Peyer's patch (tissue), 4 donors: ENCODE measurements around the gene TBX21.

Experiments
- POLR2A ChIP-seq, 2 donors: fragments of 450-650 bp; IDR thresholded peaks; one replicate each; pipeline ENCODE4 v1.5.1; 2017; ENCODE audit warnings: antibody characterized with exemption in 2 of 2, mild to moderate bottlenecking in 2 of 2, moderate library complexity in 2 of 2
- TF ChIP-seq, protein P1 (sequence below), 6 experiments: fragments of 450-650 bp in 4 of 6; fragments of 200-600 bp in 2 of 6; sonication (generic) in 1 of 6; IDR thresholded peaks; one replicate each; pipeline ENCODE4 v1.5.1; 2017 to 2019; ENCODE audit warnings: antibody characterized with exemption in 6 of 6, mild to moderate bottlenecking in 3 of 6, moderate library complexity in 1 of 6

DNA sequence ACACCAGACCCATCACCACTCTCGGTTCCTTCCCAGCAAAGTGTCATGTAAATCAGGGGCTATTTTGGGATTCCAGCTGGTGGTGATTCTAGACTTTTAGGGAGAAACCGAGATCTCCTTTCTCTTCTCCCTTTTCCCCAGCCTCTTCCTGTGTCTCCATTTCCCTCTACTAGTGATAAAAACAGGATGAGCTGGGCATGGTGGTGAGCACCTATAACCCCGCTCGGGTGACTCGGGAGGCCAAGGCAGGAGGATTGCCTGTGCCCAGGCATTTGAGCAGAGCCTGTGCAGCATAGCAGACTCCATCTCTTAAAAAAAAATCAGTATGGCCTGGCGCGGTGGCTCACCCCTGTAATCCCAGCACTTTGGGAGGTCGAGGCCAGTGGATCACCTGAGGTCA, 6.1 kb downstream of the TBX21 start:
- TF ChIP-seq, protein P1, sequence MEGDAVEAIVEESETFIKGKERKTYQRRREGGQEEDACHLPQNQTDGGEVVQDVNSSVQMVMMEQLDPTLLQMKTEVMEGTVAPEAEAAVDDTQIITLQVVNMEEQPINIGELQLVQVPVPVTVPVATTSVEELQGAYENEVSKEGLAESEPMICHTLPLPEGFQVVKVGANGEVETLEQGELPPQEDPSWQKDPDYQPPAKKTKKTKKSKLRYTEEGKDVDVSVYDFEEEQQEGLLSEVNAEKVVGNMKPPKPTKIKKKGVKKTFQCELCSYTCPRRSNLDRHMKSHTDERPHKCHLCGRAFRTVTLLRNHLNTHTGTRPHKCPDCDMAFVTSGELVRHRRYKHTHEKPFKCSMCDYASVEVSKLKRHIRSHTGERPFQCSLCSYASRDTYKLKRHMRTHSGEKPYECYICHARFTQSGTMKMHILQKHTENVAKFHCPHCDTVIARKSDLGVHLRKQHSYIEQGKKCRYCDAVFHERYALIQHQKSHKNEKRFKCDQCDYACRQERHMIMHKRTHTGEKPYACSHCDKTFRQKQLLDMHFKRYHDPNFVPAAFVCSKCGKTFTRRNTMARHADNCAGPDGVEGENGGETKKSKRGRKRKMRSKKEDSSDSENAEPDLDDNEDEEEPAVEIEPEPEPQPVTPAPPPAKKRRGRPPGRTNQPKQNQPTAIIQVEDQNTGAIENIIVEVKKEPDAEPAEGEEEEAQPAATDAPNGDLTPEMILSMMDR (IDR thresholded peaks at IDR 0.05): no peak
- TF ChIP-seq POLR2A (IDR thresholded peaks at IDR 0.05): no peak
